ENCODE measurements around the gene INPPL1.

DNA sequence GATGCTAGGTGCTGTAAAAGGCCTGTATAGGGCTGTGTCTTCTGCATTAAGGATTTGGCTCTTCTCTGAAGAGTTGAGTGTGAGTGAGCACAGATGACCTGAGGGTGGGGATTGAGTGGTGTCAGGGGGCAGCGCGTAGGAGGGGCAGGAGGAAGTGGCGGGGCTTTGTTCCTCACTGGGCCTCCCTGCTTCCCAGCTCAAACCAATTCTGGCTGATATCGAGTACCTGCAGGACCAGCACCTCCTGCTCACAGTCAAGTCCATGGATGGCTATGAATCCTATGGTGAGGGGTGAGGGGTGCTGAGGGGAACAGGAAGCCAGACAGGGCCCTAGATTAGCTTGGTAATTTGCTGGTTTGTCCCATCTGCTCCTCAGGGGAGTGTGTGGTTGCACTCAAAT lies 10.4 kb downstream of the INPPL1 start:
- TF ChIP-seq, protein P1, sequence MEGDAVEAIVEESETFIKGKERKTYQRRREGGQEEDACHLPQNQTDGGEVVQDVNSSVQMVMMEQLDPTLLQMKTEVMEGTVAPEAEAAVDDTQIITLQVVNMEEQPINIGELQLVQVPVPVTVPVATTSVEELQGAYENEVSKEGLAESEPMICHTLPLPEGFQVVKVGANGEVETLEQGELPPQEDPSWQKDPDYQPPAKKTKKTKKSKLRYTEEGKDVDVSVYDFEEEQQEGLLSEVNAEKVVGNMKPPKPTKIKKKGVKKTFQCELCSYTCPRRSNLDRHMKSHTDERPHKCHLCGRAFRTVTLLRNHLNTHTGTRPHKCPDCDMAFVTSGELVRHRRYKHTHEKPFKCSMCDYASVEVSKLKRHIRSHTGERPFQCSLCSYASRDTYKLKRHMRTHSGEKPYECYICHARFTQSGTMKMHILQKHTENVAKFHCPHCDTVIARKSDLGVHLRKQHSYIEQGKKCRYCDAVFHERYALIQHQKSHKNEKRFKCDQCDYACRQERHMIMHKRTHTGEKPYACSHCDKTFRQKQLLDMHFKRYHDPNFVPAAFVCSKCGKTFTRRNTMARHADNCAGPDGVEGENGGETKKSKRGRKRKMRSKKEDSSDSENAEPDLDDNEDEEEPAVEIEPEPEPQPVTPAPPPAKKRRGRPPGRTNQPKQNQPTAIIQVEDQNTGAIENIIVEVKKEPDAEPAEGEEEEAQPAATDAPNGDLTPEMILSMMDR (IDR thresholded peaks at IDR 0.05), result no peak
- TF ChIP-seq POLR2AphosphoS5 (IDR thresholded peaks at IDR 0.05; ENCODE audit: insufficient read depth in 1 of 2, low read depth in 1 of 2), result no peak

All from vagina (tissue), 2 donors.